GM12878 (cell line): Measurements from ENCODE around the gene TBATA. TPM values are rescaled to one million over a fixed set of nuclear protein-coding genes. Genes with fewer than 3 reads are reported as not detected.

ENCODE experiments used
- ATAC-seq: fragments of 200-7000 bp; cut with Tn5 transposase; 3 replicates; pipeline ENCODE4 v1.9.1; 2020; ENCODE audit warnings: mild to moderate bottlenecking, moderate library complexity
- BruUV-seq: library from RNA; stranded (reverse); fragments of 400-500 nt; replicated peaks from 2 replicates; lab custom pipeline; 2021; lab: Mats Ljungman, UMichigan
- CTCF ChIA-PET: fragments of 300-600 bp; sonication (Branson Sonifier 250); formaldehyde crosslinking; extraction: SDS; loops from one replicate; lab custom pipeline; 2021; ENCODE audit warnings: inconsistent platforms; lab: Yijun Ruan, JAX
- POLR2A ChIA-PET: fragments of 350-600 bp; formaldehyde crosslinking; extraction: SDS; loops from one replicate; lab custom pipeline; 2021; ENCODE audit warnings: inconsistent platforms; lab: Charles Lee
- RAD21 ChIA-PET: fragments of 300-600 bp; sonication (Branson Sonifier 250); formaldehyde crosslinking; loops from one replicate; lab custom pipeline; 2023; ENCODE audit warnings: antibody characterized with exemption; ENCODE audit not compliant: unreplicated experiment; lab: Charles Lee
- SMC1A ChIA-PET: fragments of 300-600 bp; sonication (Branson Sonifier 250); formaldehyde crosslinking; loops from one replicate; lab custom pipeline; 2023; ENCODE audit not compliant: unreplicated experiment, uncharacterized antibody; lab: Charles Lee
- DNase-seq: peaks from one replicate; pipeline ENCODE4 v3.0.0-alpha.2; 2011; ENCODE audit warnings: low read depth, low spot score
- FAIRE-seq: peaks from 3 replicates; lab custom pipeline; 2011; peaks lifted over from hg19 to GRCh38; lab: Jason Lieb, UNC
- H2AFZ ChIP-seq: 2 replicates; pipeline ENCODE4 v1.6.0; 2011; ENCODE audit warnings: low read depth, low read length, control low read depth; ENCODE audit not compliant: control insufficient read depth
- H3K27ac ChIP-seq: 2 replicates; pipeline ENCODE4 v1.5.1; 2011; ENCODE audit warnings: control low read depth; ENCODE audit not compliant: control insufficient read depth, insufficient read depth
- H3K27me3 ChIP-seq, 2 experiments: replicated peaks in 1 of 2; 2 replicates each; pipeline versions ENCODE4 v1.6.0 to v1.6.1; 2011; ENCODE audit warnings: low read length in 1 of 2; ENCODE audit not compliant: control insufficient read depth in 2 of 2, insufficient read depth in 2 of 2
- H3K36me3 ChIP-seq, 2 experiments: 2 replicates each; pipeline ENCODE4 v1.5.1; 2011; ENCODE audit warnings: low read length in 1 of 2; ENCODE audit not compliant: control insufficient read depth in 2 of 2, insufficient read depth in 2 of 2
- H3K4me1 ChIP-seq: 2 replicates; pipeline ENCODE4 v1.6.1; 2011; ENCODE audit warnings: mild to moderate bottlenecking, low read length, moderate library complexity, mixed read lengths; ENCODE audit not compliant: control insufficient read depth, insufficient read depth
- H3K4me2 ChIP-seq: 2 replicates; pipeline ENCODE4 v1.6.0; 2011; ENCODE audit warnings: control low read depth; ENCODE audit not compliant: control insufficient read depth, insufficient read depth
- H3K4me3 ChIP-seq: fragments of 200-600 bp; sonication (generic); 2 replicates; pipeline ENCODE4 v1.5.1; 2016
- H3K79me2 ChIP-seq: 2 replicates; pipeline ENCODE4 v1.6.0; 2011; ENCODE audit warnings: low read length; ENCODE audit not compliant: control insufficient read depth, insufficient read depth
- H3K9ac ChIP-seq: 2 replicates; pipeline ENCODE4 v1.8.0; 2011; ENCODE audit warnings: low read length, control low read depth, mixed read lengths; ENCODE audit not compliant: control insufficient read depth, insufficient read depth
- H3K9me3 ChIP-seq: replicated peaks from 3 replicates; pipeline ENCODE4 v1.5.1; 2011; ENCODE audit warnings: mild to moderate bottlenecking, low read length; ENCODE audit not compliant: control insufficient read depth, insufficient read depth
- H4K20me1 ChIP-seq: 2 replicates; pipeline ENCODE4 v1.6.0; 2011; ENCODE audit not compliant: control insufficient read depth, insufficient read depth
- BMI1 ChIP-seq: fragments of 450-650 bp; IDR thresholded peaks from 2 replicates; pipeline ENCODE4 v1.6.1; 2016; ENCODE audit warnings: mild to moderate bottlenecking, moderate library complexity, borderline replicate concordance
- ETV6 ChIP-seq, 2 experiments: fragments of 450-650 bp in 1 of 2; IDR thresholded peaks in 1 of 2; conservative IDR thresholded peaks in 1 of 2; 2 replicates each; pipeline ENCODE4 v1.6.1; 2014; ENCODE audit warnings: antibody characterized with exemption in 1 of 2, borderline replicate concordance in 1 of 2, low read depth in 1 of 2, mild to moderate bottlenecking in 1 of 2, moderate library complexity in 1 of 2
- MEF2A ChIP-seq: IDR thresholded peaks from 2 replicates; pipeline ENCODE4 v1.6.1; 2011; ENCODE audit warnings: low read depth, mild to moderate bottlenecking, low read length, moderate library complexity; ENCODE audit not compliant: insufficient read depth
- NFXL1 ChIP-seq: fragments of 450-650 bp; IDR thresholded peaks from 2 replicates; pipeline ENCODE4 v1.6.1; 2017; ENCODE audit warnings: antibody characterized with exemption, mild to moderate bottlenecking, borderline replicate concordance
- NR2F1 ChIP-seq: fragments of 450-650 bp; conservative IDR thresholded peaks from 2 replicates; pipeline ENCODE4 v1.6.1; 2017; ENCODE audit warnings: mild to moderate bottlenecking
- PAX8 ChIP-seq: fragments of 450-650 bp; IDR thresholded peaks from 2 replicates; pipeline ENCODE4 v1.6.1; 2017; ENCODE audit warnings: mild to moderate bottlenecking, moderate library complexity
- PML ChIP-seq: IDR thresholded peaks from 2 replicates; pipeline ENCODE4 v1.6.1; 2012; ENCODE audit warnings: low read length, inconsistent platforms
- SUPT20H ChIP-seq: IDR thresholded peaks from 2 replicates; pipeline ENCODE4 v1.6.1; 2011; ENCODE audit warnings: low read depth, mild to moderate bottlenecking, low read length, moderate library complexity, borderline replicate concordance; ENCODE audit not compliant: control insufficient read depth
- TARDBP ChIP-seq: IDR thresholded peaks from 2 replicates; pipeline ENCODE4 v1.6.1; 2016; ENCODE audit warnings: borderline replicate concordance
- TBL1XR1 ChIP-seq: IDR thresholded peaks from 2 replicates; pipeline ENCODE4 v1.6.1; 2012; ENCODE audit warnings: low read depth, low read length, improper control_type of control experiment
- ZNF622 ChIP-seq: fragments of 450-650 bp; IDR thresholded peaks from 2 replicates; pipeline ENCODE4 v1.6.1; 2017; ENCODE audit warnings: mild to moderate bottlenecking, inconsistent platforms
- ZNF687 ChIP-seq: fragments of 450-650 bp; IDR thresholded peaks from 2 replicates; pipeline ENCODE4 v1.6.1; 2017; ENCODE audit warnings: mild to moderate bottlenecking, moderate library complexity
- WGBS: methylation state at CpG from one replicate; pipeline ENCODE4 v1.1.6; 2016; ENCODE audit warnings: low lambda C conversion rate; ENCODE audit not compliant: insufficient replicate concordance, insufficient coverage; ENCODE audit errors: missing lambda C conversion rate; 5-methylcytosine and 5-hydroxymethylcytosine counted together
- in situ Hi-C: fragments of 300-500 bp; cut with MboI; formaldehyde crosslinking; loops from 9 replicates; pipeline ENCODE4 v1.14.3; 2018; ENCODE audit warnings: mixed read lengths
- intact Hi-C: fragments of 100-400 bp; cut with micrococcal nuclease; formaldehyde crosslinking; loops from one replicate; pipeline ENCODE4 v1.14.2; 2022; ENCODE audit not compliant: unreplicated experiment
- polyA plus RNA-seq, 11 experiments: library from polyadenylated mRNA; depleted of rRNA in 4 of 11; unstranded in 6 of 11; stranded (reverse) in 5 of 11; fragments of >200 nt; fragmentation: Nextera tagmentation in 4 of 11; fragmentation: Illumina TruSeq in 1 of 11; extraction: Ambion mirVana in 4 of 11; extraction: Trizol in 1 of 11; gene quantifications; 1 replicate in 1 of 11; 2 replicates in 10 of 11; pipeline versions ENCODE4 v1.2.1 to v1.2.3, GENCODE V29; 2011 to 2016; ENCODE audit warnings: inconsistent platforms in 2 of 11, missing spikeins in 2 of 11, low read depth in 1 of 11
- total RNA-seq, 4 experiments: library from RNA; depleted of rRNA in 3 of 4; stranded (reverse); fragments of >200 nt in 3 of 4; fragmentation: Illumina TruSeq in 1 of 4; extraction: Trizol in 1 of 4; gene quantifications; 2 replicates each; pipeline versions ENCODE4 v1.2.1 to v1.2.3, GENCODE V29; 2013 to 2021

The TBATA gene
- total and polyA plus RNA-seq, 10 of the 15 experiments (the other 5 are each of a cell fraction or from before 2014, with no cell fraction given) = not detected

- no peak for DNase-seq
- RAD21 ChIA-PET = no interaction called here
- in situ Hi-C loops = no loop called here
Observed at GRCh38 chr10:70773461-70773860, 11.7 kb downstream of the TBATA start.

More at GRCh38 chr10:70773461-70773860, 11.7 kb downstream of the TBATA start:
- H3K9ac ChIP-seq = no peak overlapping the region
- no peaks in the 10 kb centered on the region for H3K36me3 ChIP-seq
- no peak for TF ChIP-seq PML
- TF ChIP-seq NR2F1 = no peak
- TF ChIP-seq PAX8 = no peak
- no peak for TF ChIP-seq MEF2A
- no peak for TF ChIP-seq NFXL1
- no peak for TF ChIP-seq ZNF622
- no peak for TF ChIP-seq TARDBP
- TF ChIP-seq SUPT20H = no peak
- TF ChIP-seq ZNF687 = no peak
- no peak for TF ChIP-seq ETV6 (conservative IDR thresholded peaks at IDR 0.05 in 1 of 2, IDR thresholded peaks at IDR 0.05 in 1 of 2; ENCODE audit: borderline replicate concordance in 1 of 2, low read depth in 1 of 2)
- no peak for TF ChIP-seq BMI1
- no peak for TF ChIP-seq TBL1XR1
- TF ChIP-seq, all 136 proteins: peak for 0
- intact Hi-C loops = no loop called here
- ChIA-PET CTCF (no interaction called here), POLR2A (interaction anchor here (0.6 to 0.9 kb wide), 2 partner anchors 42 to 97 kb away, joined by 4 to 9 read pairs; no protein-coding TSS in a partner anchor), SMC1A (no interaction called here)
- H3K4me2 ChIP-seq = no peak overlapping the region
- no peak overlapping the region for H2AFZ ChIP-seq
- H4K20me1 ChIP-seq = no peaks in the 10 kb centered on the region
- BruUV-seq = no TSS peak
- no peak overlapping the region for H3K27ac ChIP-seq
- H3K4me1 ChIP-seq = no peaks in the 10 kb centered on the region
- FAIRE-seq (no peak), ATAC-seq (no peak)
- no peak overlapping the region for H3K4me3 ChIP-seq
- WGBS = 27% methylated on average over 8 of the region's 9 CpGs
- no peaks in the 10 kb centered on the region for H3K9me3 ChIP-seq
- no peaks in the 10 kb centered on the region; a peak in 2 of 4 replicates for H3K27me3 ChIP-seq
- no peaks in the 10 kb centered on the region for H3K79me2 ChIP-seq
